ENCODE data around the gene CDIPT. TPM values are rescaled to one million over a fixed set of nuclear protein-coding genes. Genes with fewer than 3 reads are reported as not detected.
"Not testable (repeated sequence)": the region's sequence is repeated elsewhere in the genome, so short reads cannot be mapped to it uniquely, and the experiment has no call there.

Gene CDIPT, protein sequence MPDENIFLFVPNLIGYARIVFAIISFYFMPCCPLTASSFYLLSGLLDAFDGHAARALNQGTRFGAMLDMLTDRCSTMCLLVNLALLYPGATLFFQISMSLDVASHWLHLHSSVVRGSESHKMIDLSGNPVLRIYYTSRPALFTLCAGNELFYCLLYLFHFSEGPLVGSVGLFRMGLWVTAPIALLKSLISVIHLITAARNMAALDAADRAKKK
- 10 to 100 TPM; 60.1 to 62.9 TPM for total RNA-seq

DNA sequence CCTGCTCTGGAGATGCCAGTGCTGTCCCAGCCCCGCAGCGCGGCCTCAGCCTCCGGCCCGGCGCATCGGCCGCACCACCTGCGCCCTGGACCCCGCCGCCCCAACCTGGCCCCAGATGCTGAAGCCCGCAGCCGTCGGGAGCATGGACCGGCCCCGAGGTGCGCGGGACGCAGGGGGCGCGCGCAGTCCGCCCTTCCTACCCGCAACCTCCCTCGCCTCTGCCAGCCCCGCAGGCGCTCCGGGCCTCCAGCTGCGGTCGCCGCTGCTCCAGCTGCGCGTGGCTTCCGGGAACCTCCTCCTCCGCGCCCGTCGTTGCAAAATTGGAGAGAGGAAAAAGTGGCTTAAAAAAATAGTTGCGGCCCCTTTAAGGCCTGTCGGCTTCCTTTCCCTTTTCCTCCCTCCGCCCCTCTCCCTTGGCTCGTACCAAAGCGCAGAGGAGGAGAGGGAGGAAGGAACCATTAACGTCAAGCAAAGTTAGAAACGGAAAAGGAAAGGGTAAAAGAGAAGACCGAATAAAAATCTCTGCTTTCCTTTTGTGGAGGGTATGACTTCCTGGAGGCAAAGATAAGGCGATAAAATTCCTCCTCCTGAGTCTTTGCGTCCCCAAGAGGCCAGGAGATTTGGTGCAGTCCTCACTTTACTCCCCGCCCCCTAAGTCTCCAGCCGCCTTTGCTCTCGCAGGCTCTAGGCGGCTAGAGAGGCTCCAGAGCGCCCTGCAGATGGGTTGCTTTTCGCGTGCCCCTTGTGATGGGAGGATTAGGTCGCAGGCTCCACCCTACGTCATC is at the start of gene CDIPT:
CDIPT (minus strand) TSS at position 343 of the 785 bp plus-strand sequence. CDS start 369 bp downstream, outside the sequence.
- Mint-ChIP-seq H3K27ac (peak within 1 kb of the TSS; percentile 98 to 100), H3K36me3 (peaks cover 4% of the 10 kb centered on the region), H3K4me1 (ENCODE audit: low read depth in 2 of 2) (peaks cover 21 to 23% of the 10 kb centered on the region in 2 donors), H3K4me3 (peak within 1 kb of the TSS; percentile 99), H3K9me3 (no peaks in the 10 kb centered on the region), H3K27me3 (peaks cover 0 to 3% of the 10 kb centered on the region in 2 donors)
- ATAC-seq = peak; percentile 99
- peak; percentile 94 for DNase-seq (ENCODE audit: low spot score)

DNA sequence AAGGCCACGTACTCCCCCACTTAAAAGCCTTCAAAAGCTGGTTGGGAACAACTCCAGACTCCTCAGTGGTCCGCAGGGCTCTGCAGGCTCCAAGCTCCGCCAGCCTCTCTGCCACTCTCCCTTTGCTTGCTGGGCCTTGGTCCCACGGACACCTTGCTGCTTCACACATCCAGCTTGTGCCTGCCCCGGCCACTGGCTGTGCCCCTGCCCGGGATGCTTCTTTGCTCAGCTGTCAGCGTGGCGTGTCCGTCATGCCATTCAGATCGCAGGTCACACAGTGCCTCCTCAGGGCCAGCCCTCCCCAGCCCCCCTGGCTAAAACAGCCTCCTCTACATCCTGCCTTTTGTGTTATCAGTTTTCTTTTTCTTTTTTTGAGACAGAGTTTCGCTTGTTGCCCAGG is 49.1 kb upstream of the CDIPT start:
- no peaks in the 10 kb centered on the region for H3K9me3 Mint-ChIP-seq
- DNase-seq (ENCODE audit: low spot score) (no peak), ATAC-seq (peak in 1 of 2 donors; percentile 6)
- no peaks in the 10 kb centered on the region for H3K27me3 Mint-ChIP-seq
- peaks cover 4% of the 10 kb centered on the region for H3K36me3 Mint-ChIP-seq
- no peak overlapping the region for H3K4me3 Mint-ChIP-seq
- peak overlapping the region in 1 of 2 donors; percentile 37 for H3K27ac Mint-ChIP-seq
- H3K4me1 Mint-ChIP-seq (ENCODE audit: low read depth in 2 of 2) = peaks cover 6 to 9% of the 10 kb centered on the region in 2 donors

DNA sequence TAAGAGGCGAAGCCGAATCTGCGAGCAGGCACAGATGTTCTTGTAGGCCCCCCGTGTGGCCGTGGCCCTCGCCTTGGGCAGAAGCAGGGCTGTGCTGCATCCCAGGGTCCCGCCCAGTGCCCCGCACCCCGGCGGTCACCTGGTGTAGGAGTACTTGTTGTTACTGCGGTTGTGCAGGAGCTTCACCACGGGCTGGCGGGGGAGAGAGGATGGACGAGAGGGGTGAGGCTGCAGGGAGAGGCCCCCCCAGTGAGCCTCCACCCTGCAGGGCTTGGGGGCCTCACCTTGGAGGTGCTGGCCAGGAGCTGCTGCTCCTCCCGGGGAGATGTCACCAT is 48.6 kb upstream of the CDIPT start:
- peak; percentile 20 to 38 for ATAC-seq
- Mint-ChIP-seq H3K4me3 (no peak overlapping the region), H3K36me3 (peaks cover 4% of the 10 kb centered on the region), H3K27ac (no peak overlapping the region), H3K9me3 (no peaks in the 10 kb centered on the region), H3K4me1 (ENCODE audit: low read depth in 2 of 2) (peaks cover 6 to 9% of the 10 kb centered on the region in 2 donors), H3K27me3 (no peaks in the 10 kb centered on the region)
- DNase-seq (ENCODE audit: low spot score) = no peak

DNA sequence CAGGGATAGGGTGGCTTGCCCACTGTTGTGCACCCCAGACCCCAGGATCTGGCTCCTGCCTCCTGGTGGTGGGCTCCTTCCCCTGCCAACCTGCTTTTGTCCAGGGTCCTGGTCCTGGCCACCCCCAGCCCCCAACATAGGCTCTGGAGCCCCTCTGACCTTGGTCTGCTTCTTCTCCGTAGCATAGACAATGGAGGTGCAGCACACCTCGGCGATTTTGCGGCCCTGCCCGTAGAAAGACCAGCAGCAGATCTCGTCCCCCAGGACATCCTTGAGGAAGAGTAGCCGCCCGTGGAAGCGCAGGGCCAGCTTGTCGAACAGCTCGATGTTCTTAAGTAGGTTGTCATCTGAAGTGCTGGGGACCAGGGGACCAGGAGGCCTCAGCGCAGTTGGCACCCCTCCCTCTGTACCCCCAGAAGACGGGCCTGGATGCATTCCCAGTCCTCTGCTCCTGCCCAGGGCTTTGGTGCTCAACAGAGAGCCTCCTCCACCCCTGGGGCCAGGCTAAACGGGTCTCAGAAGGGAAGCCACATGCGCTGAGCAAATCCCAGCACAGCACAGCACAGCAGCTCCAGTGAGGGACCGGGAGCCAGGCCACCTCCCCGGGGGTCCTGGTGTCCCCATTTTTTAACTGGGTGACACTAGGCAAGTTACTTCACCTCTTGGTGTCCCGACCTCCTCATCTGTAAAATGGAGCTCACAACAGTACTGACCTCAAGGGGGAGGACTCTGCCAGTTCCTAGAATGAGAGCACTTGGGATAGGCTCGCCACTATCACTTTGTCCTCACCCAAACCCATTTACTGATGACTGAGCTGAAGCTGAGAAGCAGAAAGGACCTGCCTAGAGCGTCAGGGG is 48.0 kb upstream of the CDIPT start:
- no peak overlapping the region for H3K27ac Mint-ChIP-seq
- no peak overlapping the region for H3K4me3 Mint-ChIP-seq
- no peaks in the 10 kb centered on the region for H3K27me3 Mint-ChIP-seq
- DNase-seq (ENCODE audit: low spot score) = no peak
- peaks cover 4% of the 10 kb centered on the region for H3K36me3 Mint-ChIP-seq
- no peaks in the 10 kb centered on the region for H3K9me3 Mint-ChIP-seq
- ATAC-seq = no peak
- H3K4me1 Mint-ChIP-seq (ENCODE audit: low read depth in 2 of 2) = peaks cover 5 to 8% of the 10 kb centered on the region in 2 donors

DNA sequence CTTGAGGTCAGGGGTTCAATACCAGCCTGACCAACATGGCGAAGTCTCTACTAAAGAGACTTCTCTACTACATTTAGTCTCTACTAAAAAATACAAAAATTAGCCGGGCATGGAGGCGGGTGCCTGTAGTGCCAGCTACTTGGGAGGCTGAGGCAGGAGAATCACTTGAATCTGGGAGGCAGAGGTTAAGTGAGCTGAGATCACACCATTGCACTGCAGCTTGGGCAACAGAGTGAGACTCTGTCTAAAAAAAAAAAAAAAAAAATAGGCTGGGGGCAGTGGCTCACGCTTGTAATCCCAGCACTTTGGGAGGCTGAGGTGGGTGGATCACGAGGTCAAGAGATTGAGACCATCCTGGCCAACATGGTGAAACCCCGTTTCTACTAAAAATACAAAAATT is 46.8 kb upstream of the CDIPT start:
- not testable (repeated sequence) for H3K4me1 Mint-ChIP-seq (ENCODE audit: low read depth in 2 of 2); H3K9me3 Mint-ChIP-seq; ATAC-seq; H3K27ac Mint-ChIP-seq; H3K4me3 Mint-ChIP-seq; H3K27me3 Mint-ChIP-seq; DNase-seq (ENCODE audit: low spot score); H3K36me3 Mint-ChIP-seq

DNA sequence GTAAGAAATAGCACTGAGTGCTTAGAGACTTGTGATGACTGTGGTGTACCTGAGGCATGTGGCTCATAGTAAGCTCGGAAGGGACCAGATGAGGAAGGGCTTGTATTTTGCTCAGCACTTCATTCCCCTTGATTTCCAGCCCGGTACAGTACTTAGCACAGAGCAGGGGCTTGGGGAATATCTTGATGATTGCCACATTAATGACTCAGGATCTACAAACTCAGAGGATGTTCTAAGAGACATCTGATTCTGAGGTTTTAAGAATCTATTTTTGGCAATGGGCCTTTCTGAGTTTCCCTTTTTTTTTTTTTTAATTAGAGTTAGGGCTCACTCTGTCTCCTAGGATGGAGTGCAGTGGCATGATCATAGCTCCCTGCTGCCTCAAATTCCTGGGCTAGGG is 46.4 kb upstream of the CDIPT start:
- Mint-ChIP-seq H3K27ac (no peak overlapping the region), H3K9me3 (no peaks in the 10 kb centered on the region), H3K4me1 (ENCODE audit: low read depth in 2 of 2) (peaks cover 0 to 2% of the 10 kb centered on the region in 2 donors), H3K27me3 (no peaks in the 10 kb centered on the region), H3K36me3 (no peaks in the 10 kb centered on the region), H3K4me3 (no peak overlapping the region)
- no peak for DNase-seq (ENCODE audit: low spot score)
- ATAC-seq = no peak

DNA sequence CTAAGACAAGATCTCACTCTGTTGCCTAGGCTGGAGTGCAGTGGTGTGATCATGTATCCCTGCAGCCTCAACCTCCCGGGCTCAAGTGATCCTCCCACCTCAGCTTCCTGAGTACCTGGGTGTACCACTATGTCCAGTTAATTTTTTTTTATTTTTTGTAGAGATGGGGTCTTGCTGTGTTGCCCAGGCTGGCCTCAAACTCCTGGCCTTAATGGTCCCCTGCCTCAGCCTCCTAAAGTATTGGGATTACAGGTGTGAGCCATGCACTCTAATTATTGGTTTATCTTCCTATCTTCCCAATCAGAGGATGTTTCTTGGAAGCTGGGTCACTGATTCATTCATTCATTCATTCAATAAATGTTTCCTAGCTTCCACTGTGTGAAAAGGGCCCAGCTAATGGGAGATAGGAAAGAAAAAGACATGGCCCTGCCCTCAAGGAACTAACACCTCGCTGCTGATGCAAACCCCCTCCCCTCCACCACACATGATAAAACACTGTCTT is 45.7 kb upstream of the CDIPT start:
- H3K27ac Mint-ChIP-seq = no peak overlapping the region
- H3K36me3 Mint-ChIP-seq = no peaks in the 10 kb centered on the region
- H3K4me3 Mint-ChIP-seq = no peak overlapping the region
- no peaks in the 10 kb centered on the region for H3K9me3 Mint-ChIP-seq
- no peak for ATAC-seq
- H3K4me1 Mint-ChIP-seq (ENCODE audit: low read depth in 2 of 2) = peaks cover 0 to 2% of the 10 kb centered on the region in 2 donors
- no peaks in the 10 kb centered on the region for H3K27me3 Mint-ChIP-seq
- no peak for DNase-seq (ENCODE audit: low spot score)

DNA sequence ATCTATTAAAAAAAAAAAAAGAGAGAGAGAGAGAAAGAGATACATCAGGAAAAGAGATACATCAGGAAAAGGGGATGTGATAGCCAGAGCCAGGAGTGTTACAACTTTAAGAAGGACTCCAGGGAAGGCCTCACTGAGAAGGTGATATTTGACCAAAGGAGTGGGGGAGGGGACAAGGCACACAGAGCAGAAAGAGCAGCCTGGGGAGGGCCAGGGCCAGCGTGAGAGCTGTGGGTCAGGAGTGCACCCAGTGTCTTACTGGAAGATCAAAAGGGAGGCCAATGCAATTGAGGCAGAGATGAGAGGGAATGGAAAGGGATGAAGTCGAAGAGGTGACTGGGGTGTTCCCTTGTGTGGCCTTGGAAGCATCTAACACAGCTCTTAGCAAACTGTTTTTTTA is 44.9 kb upstream of the CDIPT start:
- Mint-ChIP-seq H3K4me1 (ENCODE audit: low read depth in 2 of 2) (peaks cover 0 to 6% of the 10 kb centered on the region in 2 donors), H3K27ac (no peak overlapping the region), H3K4me3 (no peak overlapping the region), H3K36me3 (no peaks in the 10 kb centered on the region), H3K9me3 (no peaks in the 10 kb centered on the region), H3K27me3 (no peaks in the 10 kb centered on the region)
- DNase-seq (ENCODE audit: low spot score) (no peak), ATAC-seq (no peak)

DNA sequence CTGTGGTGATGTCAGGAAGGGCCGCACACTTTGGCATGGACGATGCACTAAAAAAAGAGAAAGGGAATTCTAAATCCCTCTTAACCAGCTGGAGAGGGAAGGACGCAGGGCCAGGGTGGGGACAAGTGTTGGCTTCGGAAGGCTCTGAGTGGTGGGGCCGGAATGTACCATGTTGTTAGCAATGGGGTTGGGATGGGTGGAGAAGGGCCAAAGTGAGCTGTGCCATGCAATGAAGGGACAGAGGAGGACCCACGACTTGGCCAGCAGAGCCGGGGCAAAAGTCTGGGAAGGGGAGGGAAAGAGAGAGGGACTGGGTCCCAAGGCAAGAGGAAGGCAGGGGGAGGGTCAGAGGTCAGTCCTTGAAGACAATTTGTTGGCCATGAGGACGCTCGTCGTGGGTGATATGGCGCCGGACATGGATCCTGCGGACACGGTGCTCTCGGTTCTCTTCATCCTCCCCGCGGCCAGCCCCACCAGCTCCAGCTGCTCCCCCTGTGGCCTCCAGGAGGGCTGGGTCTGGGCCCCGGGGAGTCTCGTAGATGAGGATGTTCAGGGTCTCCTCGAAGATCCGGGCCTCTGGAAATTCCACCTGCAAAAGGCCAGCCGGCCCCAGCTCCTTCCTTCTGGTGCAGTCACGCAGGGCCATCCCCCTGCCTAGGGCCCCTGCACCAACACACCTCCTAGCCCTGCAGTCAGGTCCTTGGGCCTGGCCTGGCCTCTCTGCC is 43.7 kb upstream of the CDIPT start:
- Mint-ChIP-seq H3K36me3 (no peaks in the 10 kb centered on the region), H3K9me3 (no peaks in the 10 kb centered on the region), H3K27me3 (peaks cover 0 to 6% of the 10 kb centered on the region in 2 donors), H3K4me3 (no peak overlapping the region), H3K4me1 (ENCODE audit: low read depth in 2 of 2) (peaks cover 0 to 6% of the 10 kb centered on the region in 2 donors), H3K27ac (no peak overlapping the region)
- DNase-seq (ENCODE audit: low spot score) (no peak), ATAC-seq (no peak)

DNA sequence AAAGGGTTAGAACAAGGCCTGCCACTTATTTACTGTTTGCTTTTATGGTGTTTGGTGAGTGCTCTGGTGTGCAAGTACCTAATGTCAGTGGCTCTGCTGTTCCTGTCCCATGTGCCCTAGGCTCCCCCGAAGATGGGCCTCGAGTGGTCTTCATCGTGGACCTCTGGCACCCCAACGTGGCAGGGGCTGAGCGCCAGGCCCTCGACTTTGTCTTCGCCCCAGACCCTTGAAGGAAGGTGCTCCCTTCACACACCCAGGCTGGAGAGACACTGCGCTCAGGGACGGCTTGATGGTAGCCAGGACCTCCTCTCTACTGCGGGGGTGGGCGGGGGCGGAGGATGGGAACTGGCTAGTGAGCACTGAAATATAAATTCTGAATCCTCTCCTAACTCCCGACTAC is 42.6 kb upstream of the CDIPT start:
- ATAC-seq (no peak), DNase-seq (ENCODE audit: low spot score) (no peak)
- Mint-ChIP-seq H3K27me3 (peaks cover 2 to 8% of the 10 kb centered on the region in 2 donors), H3K4me3 (no peak overlapping the region), H3K27ac (no peak overlapping the region), H3K9me3 (no peaks in the 10 kb centered on the region), H3K4me1 (ENCODE audit: low read depth in 2 of 2) (peaks cover 3 to 8% of the 10 kb centered on the region in 2 donors), H3K36me3 (no peaks in the 10 kb centered on the region)

DNA sequence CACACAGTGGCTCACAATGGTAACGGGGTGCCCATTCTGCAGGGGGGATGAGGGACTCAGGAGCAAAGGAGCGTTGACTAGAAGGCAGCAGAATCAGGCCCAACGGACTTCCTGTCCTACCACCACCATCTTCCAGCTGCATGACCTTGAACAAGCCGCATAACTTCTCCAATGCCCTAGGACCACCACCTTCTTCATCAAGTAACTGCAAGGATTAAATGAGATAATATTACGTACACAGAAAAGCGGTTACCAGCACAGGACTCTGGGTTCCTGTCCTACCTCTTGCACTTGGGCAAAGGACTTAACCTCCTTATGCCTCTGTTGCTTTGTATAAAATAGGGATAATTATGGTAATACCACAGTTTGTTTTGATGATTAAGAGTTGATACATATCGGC is 41.9 kb upstream of the CDIPT start:
- peaks cover 7 to 12% of the 10 kb centered on the region in 2 donors for H3K4me1 Mint-ChIP-seq (ENCODE audit: low read depth in 2 of 2)
- peaks cover 6 to 11% of the 10 kb centered on the region in 2 donors for H3K27me3 Mint-ChIP-seq
- DNase-seq (ENCODE audit: low spot score) (no peak), ATAC-seq (no peak)
- no peaks in the 10 kb centered on the region for H3K9me3 Mint-ChIP-seq
- H3K36me3 Mint-ChIP-seq = no peaks in the 10 kb centered on the region
- no peak overlapping the region for H3K4me3 Mint-ChIP-seq
- no peak overlapping the region for H3K27ac Mint-ChIP-seq

DNA sequence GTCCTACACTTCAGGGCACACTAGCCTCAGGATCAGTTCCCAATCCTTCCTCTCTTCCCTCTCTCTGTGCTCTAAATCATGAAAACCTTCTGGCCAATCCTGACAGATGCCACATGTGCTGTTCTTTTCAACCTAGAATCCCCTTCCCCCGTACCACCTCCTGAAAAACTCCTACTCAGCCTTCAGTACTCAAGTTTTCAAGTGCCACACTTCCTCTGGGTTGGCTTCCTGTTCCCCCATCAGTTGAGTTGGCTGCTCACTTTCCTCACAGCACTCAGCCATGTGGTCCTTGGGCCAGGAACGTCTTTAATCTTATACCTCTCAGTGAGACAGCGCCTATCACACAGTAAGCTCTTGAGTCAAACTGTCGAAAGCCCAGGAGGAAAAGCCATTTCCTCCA is 40.6 kb upstream of the CDIPT start:
- DNase-seq (ENCODE audit: low spot score) (no peak), ATAC-seq (no peak)
- no peak overlapping the region for H3K27ac Mint-ChIP-seq
- peaks cover 7 to 12% of the 10 kb centered on the region in 2 donors for H3K4me1 Mint-ChIP-seq (ENCODE audit: low read depth in 2 of 2)
- H3K36me3 Mint-ChIP-seq = no peaks in the 10 kb centered on the region
- H3K9me3 Mint-ChIP-seq = no peaks in the 10 kb centered on the region
- H3K27me3 Mint-ChIP-seq = peaks cover 8 to 17% of the 10 kb centered on the region in 2 donors
- no peak overlapping the region for H3K4me3 Mint-ChIP-seq

DNA sequence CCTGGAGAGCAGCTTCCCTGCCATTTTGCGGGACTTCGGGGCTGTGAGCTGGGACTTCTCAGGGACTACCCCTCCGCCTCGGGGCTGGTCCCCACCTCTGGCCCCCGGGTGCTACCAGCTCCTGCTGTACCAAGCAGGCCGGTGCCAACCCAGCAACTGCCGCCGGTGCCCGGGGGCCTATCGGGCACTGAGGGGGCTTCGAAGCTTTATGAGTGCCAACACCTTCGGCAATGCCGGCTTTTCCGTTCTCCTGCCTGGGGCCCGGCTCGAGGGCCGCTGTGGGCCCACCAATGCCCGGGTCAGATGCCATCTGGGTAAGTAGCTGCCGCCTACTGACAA is 38.5 kb upstream of the CDIPT start:
- Mint-ChIP-seq H3K9me3 (no peaks in the 10 kb centered on the region), H3K4me1 (ENCODE audit: low read depth in 2 of 2) (peaks cover 7 to 16% of the 10 kb centered on the region in 2 donors), H3K4me3 (peak overlapping the region; percentile 37), H3K36me3 (no peaks in the 10 kb centered on the region), H3K27ac (no peak overlapping the region), H3K27me3 (peaks cover 21 to 32% of the 10 kb centered on the region in 2 donors)
- DNase-seq (ENCODE audit: low spot score) (no peak), ATAC-seq (no peak)

All from natural killer cell treated with Interleukin-12 subunit alpha and Interleukin-12 subunit beta and Interleukin-15 and Interleukin-18, amount 100 ng/mL, for 72 hours (primary cell).